Stomach (tissue), 4 donors: ENCODE measurements around the gene SRPRB.

Source experiments
- EP300 ChIP-seq: sonication (generic); formaldehyde crosslinking; IDR thresholded peaks from one replicate; pipeline ENCODE4 v1.6.1; 2017; ENCODE audit warnings: antibody characterized with exemption
- POLR2A ChIP-seq, 4 donors: fragments of 450-650 bp; IDR thresholded peaks; one replicate each; pipeline ENCODE4 v1.6.1; 2016; ENCODE audit warnings: antibody characterized with exemption in 4 of 4, control low read depth in 2 of 4, mild to moderate bottlenecking in 1 of 4, moderate library complexity in 1 of 4
- TF ChIP-seq, protein P1 (sequence below), 7 experiments: fragments of 450-650 bp in 4 of 7; fragments of 200-600 bp in 3 of 7; sonication (generic) in 3 of 7; IDR thresholded peaks; one replicate each; pipeline ENCODE4 v1.5.1; 2016 to 2019; ENCODE audit warnings: antibody characterized with exemption in 7 of 7, control low read depth in 2 of 7, mild to moderate bottlenecking in 1 of 7

DNA sequence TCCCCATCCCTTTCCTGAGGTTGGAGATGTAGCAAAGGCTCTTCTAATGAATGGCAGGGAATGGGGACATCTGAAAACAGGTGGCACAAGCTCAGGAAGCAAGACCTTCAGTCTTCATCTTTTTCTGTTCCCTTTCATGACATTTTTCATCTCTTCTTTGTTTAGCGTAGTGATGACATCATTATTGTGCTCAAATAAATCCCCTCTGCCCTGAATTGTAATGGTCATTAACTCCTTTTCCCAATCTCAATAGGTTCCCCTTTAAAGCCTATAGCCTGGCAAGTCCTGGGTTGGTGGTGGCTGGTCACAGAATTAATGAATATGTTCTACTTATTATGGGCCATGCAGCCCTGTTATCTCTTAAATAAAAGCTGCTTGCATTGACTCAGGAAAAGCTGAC, 38.0 kb upstream of the SRPRB start:
- no peak for TF ChIP-seq POLR2A (IDR thresholded peaks at IDR 0.05)
- TF ChIP-seq EP300, result no peak
- TF ChIP-seq, protein P1, sequence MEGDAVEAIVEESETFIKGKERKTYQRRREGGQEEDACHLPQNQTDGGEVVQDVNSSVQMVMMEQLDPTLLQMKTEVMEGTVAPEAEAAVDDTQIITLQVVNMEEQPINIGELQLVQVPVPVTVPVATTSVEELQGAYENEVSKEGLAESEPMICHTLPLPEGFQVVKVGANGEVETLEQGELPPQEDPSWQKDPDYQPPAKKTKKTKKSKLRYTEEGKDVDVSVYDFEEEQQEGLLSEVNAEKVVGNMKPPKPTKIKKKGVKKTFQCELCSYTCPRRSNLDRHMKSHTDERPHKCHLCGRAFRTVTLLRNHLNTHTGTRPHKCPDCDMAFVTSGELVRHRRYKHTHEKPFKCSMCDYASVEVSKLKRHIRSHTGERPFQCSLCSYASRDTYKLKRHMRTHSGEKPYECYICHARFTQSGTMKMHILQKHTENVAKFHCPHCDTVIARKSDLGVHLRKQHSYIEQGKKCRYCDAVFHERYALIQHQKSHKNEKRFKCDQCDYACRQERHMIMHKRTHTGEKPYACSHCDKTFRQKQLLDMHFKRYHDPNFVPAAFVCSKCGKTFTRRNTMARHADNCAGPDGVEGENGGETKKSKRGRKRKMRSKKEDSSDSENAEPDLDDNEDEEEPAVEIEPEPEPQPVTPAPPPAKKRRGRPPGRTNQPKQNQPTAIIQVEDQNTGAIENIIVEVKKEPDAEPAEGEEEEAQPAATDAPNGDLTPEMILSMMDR (IDR thresholded peaks at IDR 0.05), result no peak
